ENCODE data around the gene RAET1G.

Gene RAET1G

GRCh38 chr6:149904661-149905370 is 18.1 kb downstream of the RAET1G start:
- peaks cover 6% of the 10 kb centered on the region for H3K36me3 Mint-ChIP-seq (ENCODE audit: low read depth)
- H3K4me3 Mint-ChIP-seq, result no peak overlapping the region
- H3K9me3 Mint-ChIP-seq, result peaks cover 17% of the 10 kb centered on the region
- H3K27ac Mint-ChIP-seq, result no peak overlapping the region
- H3K27me3 Mint-ChIP-seq, result peaks cover 2% of the 10 kb centered on the region
- ATAC-seq (no peak), DNase-seq (no peak)
- no peaks in the 10 kb centered on the region for H3K4me1 Mint-ChIP-seq

GRCh38 chr6:149903938-149904611 is 18.8 kb downstream of the RAET1G start:
- H3K4me3 Mint-ChIP-seq, result no peak overlapping the region

GRCh38 chr6:149901444-149902140 is 21.3 kb downstream of the RAET1G start:
- Mint-ChIP-seq H3K4me1 (peaks cover 2% of the 10 kb centered on the region), H3K27ac (no peak overlapping the region), H3K27me3 (no peaks in the 10 kb centered on the region), H3K4me3 (no peak overlapping the region), H3K9me3 (no peaks in the 10 kb centered on the region), H3K36me3 (ENCODE audit: low read depth) (no peaks in the 10 kb centered on the region)
- no peak for DNase-seq
- ATAC-seq, result no peak

More at GRCh38 chr6:149903938-149904611, 18.8 kb downstream of the RAET1G start:
- H3K27ac Mint-ChIP-seq, result no peak overlapping the region
- no peaks in the 10 kb centered on the region for H3K4me1 Mint-ChIP-seq
- H3K9me3 Mint-ChIP-seq, result peaks cover 13% of the 10 kb centered on the region
- H3K27me3 Mint-ChIP-seq, result peaks cover 2% of the 10 kb centered on the region
- peaks cover 6% of the 10 kb centered on the region for H3K36me3 Mint-ChIP-seq (ENCODE audit: low read depth)
- ATAC-seq (no peak), DNase-seq (no peak)

- DNase-seq, result no peak
- Mint-ChIP-seq H3K36me3 (ENCODE audit: low read depth) (no peaks in the 10 kb centered on the region), H3K27ac (no peak overlapping the region), H3K9me3 (no peaks in the 10 kb centered on the region), H3K4me3 (no peak overlapping the region), H3K4me1 (peaks cover 9% of the 10 kb centered on the region), H3K27me3 (no peaks in the 10 kb centered on the region)
- ATAC-seq, result no peak
Observed at GRCh38 chr6:149900620-149901443, 22.1 kb downstream of the RAET1G start.

- no peaks in the 10 kb centered on the region for H3K9me3 Mint-ChIP-seq
- ATAC-seq (no peak), DNase-seq (no peak)
- peaks cover 11% of the 10 kb centered on the region for H3K4me1 Mint-ChIP-seq
- no peaks in the 10 kb centered on the region for H3K27me3 Mint-ChIP-seq
- H3K36me3 Mint-ChIP-seq (ENCODE audit: low read depth), result no peaks in the 10 kb centered on the region
- no peak overlapping the region for H3K4me3 Mint-ChIP-seq
- no peak overlapping the region for H3K27ac Mint-ChIP-seq
Observed at GRCh38 chr6:149899926-149900619, 22.8 kb downstream of the RAET1G start.

GRCh38 chr6:149899486-149899885 is 23.4 kb downstream of the RAET1G start:
- H3K9me3 Mint-ChIP-seq, result no peaks in the 10 kb centered on the region
- DNase-seq, result no peak
- no peaks in the 10 kb centered on the region for H3K36me3 Mint-ChIP-seq (ENCODE audit: low read depth)

GRCh38 chr6:149898966-149899365 is 24.0 kb downstream of the RAET1G start:
- Mint-ChIP-seq H3K27me3 (no peaks in the 10 kb centered on the region), H3K4me1 (peaks cover 11% of the 10 kb centered on the region)

More at GRCh38 chr6:149899486-149899885, 23.4 kb downstream of the RAET1G start:
- H3K27ac Mint-ChIP-seq, result no peak overlapping the region
- no peak overlapping the region for H3K4me3 Mint-ChIP-seq
- no peak for ATAC-seq
- peaks cover 11% of the 10 kb centered on the region for H3K4me1 Mint-ChIP-seq
- H3K27me3 Mint-ChIP-seq, result no peaks in the 10 kb centered on the region

GRCh38 chr6:149897855-149898744 is 24.8 kb downstream of the RAET1G start, which contains the start of gene RAET1E:
RAET1E (minus strand) TSS chr6:149898113; CDS start chr6:149890901, 7,212 bp downstream.
- no peak for DNase-seq

More at GRCh38 chr6:149898966-149899365, 24.0 kb downstream of the RAET1G start:
- Mint-ChIP-seq H3K9me3 (no peaks in the 10 kb centered on the region), H3K4me3 (no peak overlapping the region), H3K36me3 (ENCODE audit: low read depth) (no peaks in the 10 kb centered on the region), H3K27ac (no peak overlapping the region)
- DNase-seq, result no peak
- ATAC-seq, result no peak

GRCh38 chr6:149897015-149897697 is 25.8 kb downstream of the RAET1G start:
- Mint-ChIP-seq H3K4me3 (no peak overlapping the region), H3K27me3 (peaks cover 5% of the 10 kb centered on the region), H3K9me3 (no peaks in the 10 kb centered on the region), H3K27ac (no peak overlapping the region), H3K36me3 (ENCODE audit: low read depth) (no peaks in the 10 kb centered on the region), H3K4me1 (peaks cover 11% of the 10 kb centered on the region)
- DNase-seq, result no peak
- no peak for ATAC-seq

More at GRCh38 chr6:149897855-149898744, 24.8 kb downstream of the RAET1G start, which contains the start of gene RAET1E:
- Mint-ChIP-seq H3K9me3 (no peaks in the 10 kb centered on the region), H3K4me3 (no peak within 1 kb of the TSS), H3K4me1 (peaks cover 11% of the 10 kb centered on the region), H3K27ac (no peak within 1 kb of the TSS), H3K36me3 (ENCODE audit: low read depth) (no peaks in the 10 kb centered on the region), H3K27me3 (peaks cover 5% of the 10 kb centered on the region)
- no peak for ATAC-seq

- no peak overlapping the region for H3K27ac Mint-ChIP-seq
- peaks cover 5% of the 10 kb centered on the region for H3K27me3 Mint-ChIP-seq
- no peak overlapping the region for H3K4me3 Mint-ChIP-seq
- ATAC-seq (peak; percentile 34), DNase-seq (no peak)
- no peaks in the 10 kb centered on the region for H3K36me3 Mint-ChIP-seq (ENCODE audit: low read depth)
- H3K9me3 Mint-ChIP-seq, result no peaks in the 10 kb centered on the region
- peaks cover 11% of the 10 kb centered on the region for H3K4me1 Mint-ChIP-seq
Observed at GRCh38 chr6:149896491-149896890, 26.4 kb downstream of the RAET1G start.

GRCh38 chr6:149895833-149896271 is 27.1 kb downstream of the RAET1G start:
- peak; percentile 27 for DNase-seq
- peaks cover 5% of the 10 kb centered on the region for H3K27me3 Mint-ChIP-seq

GRCh38 chr6:149895048-149895590 is 27.8 kb downstream of the RAET1G start:
- Mint-ChIP-seq H3K4me3 (no peak overlapping the region), H3K27me3 (peaks cover 5% of the 10 kb centered on the region), H3K9me3 (no peaks in the 10 kb centered on the region), H3K27ac (no peak overlapping the region), H3K36me3 (ENCODE audit: low read depth) (no peaks in the 10 kb centered on the region), H3K4me1 (peaks cover 11% of the 10 kb centered on the region)
- ATAC-seq, result no peak
- DNase-seq, result no peak

More at GRCh38 chr6:149895833-149896271, 27.1 kb downstream of the RAET1G start:
- Mint-ChIP-seq H3K9me3 (no peaks in the 10 kb centered on the region), H3K27ac (no peak overlapping the region), H3K4me3 (no peak overlapping the region), H3K4me1 (peaks cover 11% of the 10 kb centered on the region), H3K36me3 (ENCODE audit: low read depth) (no peaks in the 10 kb centered on the region)
- peak; percentile 84 for ATAC-seq

All from activated naive CD8-positive, alpha-beta T cell treated with anti-CD3 and anti-CD28 coated beads, Interleukin-2, amount 50 U/mL, for 24 hours (primary cell).